Ishikawa (cell line): ENCODE results near the gene DMXL2.

Experiments used
- CEBPB ChIP-seq: IDR thresholded peaks from 2 replicates; pipeline ENCODE4 v1.6.1; 2012
- CREB1 ChIP-seq: IDR thresholded peaks from 2 replicates; pipeline ENCODE4 v1.6.1; 2012; ENCODE audit warnings: low read depth
- EP300 ChIP-seq: IDR thresholded peaks from 2 replicates; pipeline ENCODE4 v1.6.1; 2012; ENCODE audit warnings: borderline replicate concordance
- FOXM1 ChIP-seq: IDR thresholded peaks from 2 replicates; pipeline ENCODE4 v1.6.1; 2012; ENCODE audit warnings: low read depth, borderline replicate concordance
- MAX ChIP-seq: IDR thresholded peaks from 2 replicates; pipeline ENCODE4 v1.6.1; 2012
- NFIC ChIP-seq: IDR thresholded peaks from 2 replicates; pipeline ENCODE4 v1.6.1; 2012
- RAD21 ChIP-seq: IDR thresholded peaks from 2 replicates; pipeline ENCODE4 v1.6.1; 2012; ENCODE audit warnings: low read depth
- USF1 ChIP-seq: IDR thresholded peaks from 2 replicates; pipeline ENCODE4 v1.6.1; 2012
- YY1 ChIP-seq: IDR thresholded peaks from 2 replicates; pipeline ENCODE4 v1.6.1; 2012; ENCODE audit warnings: low read depth
- ZBTB7A ChIP-seq: IDR thresholded peaks from 2 replicates; pipeline ENCODE4 v1.6.1; 2012; ENCODE audit warnings: low read depth
- TF ChIP-seq, protein P1 (sequence below): IDR thresholded peaks from 2 replicates; pipeline ENCODE4 v1.6.1; 2012; ENCODE audit warnings: low read depth, mild to moderate bottlenecking

DNA sequence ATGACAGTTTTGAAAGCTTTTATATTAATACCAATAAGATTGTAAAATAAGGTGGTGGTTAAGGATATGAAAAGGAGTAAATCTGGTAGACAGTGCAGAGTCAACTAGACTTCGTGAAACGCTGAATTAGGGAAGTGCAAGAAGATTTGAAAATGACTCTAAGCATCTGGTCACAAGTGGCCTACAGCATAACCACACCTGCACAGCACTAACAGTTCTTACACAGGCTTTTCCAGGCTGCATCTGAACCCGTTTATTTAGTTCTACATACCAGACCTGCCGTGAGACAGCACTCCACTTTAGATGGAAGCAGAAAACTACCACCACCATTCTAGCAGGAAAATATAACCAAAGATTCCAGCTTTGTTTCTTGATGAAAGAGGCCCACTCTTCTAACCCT is 1.9 kb downstream of the DMXL2 start:
- TF ChIP-seq FOXM1 (no peak), EP300 (no peak), YY1 (no peak), CREB1 (no peak), NFIC (no peak), USF1 (no peak), CEBPB (no peak), ZBTB7A (no peak), MAX (no peak), RAD21 (no peak)
- TF ChIP-seq, protein P1, sequence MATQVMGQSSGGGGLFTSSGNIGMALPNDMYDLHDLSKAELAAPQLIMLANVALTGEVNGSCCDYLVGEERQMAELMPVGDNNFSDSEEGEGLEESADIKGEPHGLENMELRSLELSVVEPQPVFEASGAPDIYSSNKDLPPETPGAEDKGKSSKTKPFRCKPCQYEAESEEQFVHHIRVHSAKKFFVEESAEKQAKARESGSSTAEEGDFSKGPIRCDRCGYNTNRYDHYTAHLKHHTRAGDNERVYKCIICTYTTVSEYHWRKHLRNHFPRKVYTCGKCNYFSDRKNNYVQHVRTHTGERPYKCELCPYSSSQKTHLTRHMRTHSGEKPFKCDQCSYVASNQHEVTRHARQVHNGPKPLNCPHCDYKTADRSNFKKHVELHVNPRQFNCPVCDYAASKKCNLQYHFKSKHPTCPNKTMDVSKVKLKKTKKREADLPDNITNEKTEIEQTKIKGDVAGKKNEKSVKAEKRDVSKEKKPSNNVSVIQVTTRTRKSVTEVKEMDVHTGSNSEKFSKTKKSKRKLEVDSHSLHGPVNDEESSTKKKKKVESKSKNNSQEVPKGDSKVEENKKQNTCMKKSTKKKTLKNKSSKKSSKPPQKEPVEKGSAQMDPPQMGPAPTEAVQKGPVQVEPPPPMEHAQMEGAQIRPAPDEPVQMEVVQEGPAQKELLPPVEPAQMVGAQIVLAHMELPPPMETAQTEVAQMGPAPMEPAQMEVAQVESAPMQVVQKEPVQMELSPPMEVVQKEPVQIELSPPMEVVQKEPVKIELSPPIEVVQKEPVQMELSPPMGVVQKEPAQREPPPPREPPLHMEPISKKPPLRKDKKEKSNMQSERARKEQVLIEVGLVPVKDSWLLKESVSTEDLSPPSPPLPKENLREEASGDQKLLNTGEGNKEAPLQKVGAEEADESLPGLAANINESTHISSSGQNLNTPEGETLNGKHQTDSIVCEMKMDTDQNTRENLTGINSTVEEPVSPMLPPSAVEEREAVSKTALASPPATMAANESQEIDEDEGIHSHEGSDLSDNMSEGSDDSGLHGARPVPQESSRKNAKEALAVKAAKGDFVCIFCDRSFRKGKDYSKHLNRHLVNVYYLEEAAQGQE: no peak
